GM18519 (cell line): Measurements from ENCODE around the gene LCMT1.
"Not testable (repeated sequence)": the region's sequence is repeated elsewhere in the genome, so short reads cannot be mapped to it uniquely, and the experiment has no call there.

Source experiments
- ATAC-seq: cut with Tn5 transposase; IDR thresholded peaks from one replicate; pipeline ENCODE4 v1.9.1; 2021; ENCODE audit warnings: mild to moderate bottlenecking, moderate library complexity; ENCODE audit not compliant: unreplicated experiment, low FRiP score

LCMT1 gene

DNA sequence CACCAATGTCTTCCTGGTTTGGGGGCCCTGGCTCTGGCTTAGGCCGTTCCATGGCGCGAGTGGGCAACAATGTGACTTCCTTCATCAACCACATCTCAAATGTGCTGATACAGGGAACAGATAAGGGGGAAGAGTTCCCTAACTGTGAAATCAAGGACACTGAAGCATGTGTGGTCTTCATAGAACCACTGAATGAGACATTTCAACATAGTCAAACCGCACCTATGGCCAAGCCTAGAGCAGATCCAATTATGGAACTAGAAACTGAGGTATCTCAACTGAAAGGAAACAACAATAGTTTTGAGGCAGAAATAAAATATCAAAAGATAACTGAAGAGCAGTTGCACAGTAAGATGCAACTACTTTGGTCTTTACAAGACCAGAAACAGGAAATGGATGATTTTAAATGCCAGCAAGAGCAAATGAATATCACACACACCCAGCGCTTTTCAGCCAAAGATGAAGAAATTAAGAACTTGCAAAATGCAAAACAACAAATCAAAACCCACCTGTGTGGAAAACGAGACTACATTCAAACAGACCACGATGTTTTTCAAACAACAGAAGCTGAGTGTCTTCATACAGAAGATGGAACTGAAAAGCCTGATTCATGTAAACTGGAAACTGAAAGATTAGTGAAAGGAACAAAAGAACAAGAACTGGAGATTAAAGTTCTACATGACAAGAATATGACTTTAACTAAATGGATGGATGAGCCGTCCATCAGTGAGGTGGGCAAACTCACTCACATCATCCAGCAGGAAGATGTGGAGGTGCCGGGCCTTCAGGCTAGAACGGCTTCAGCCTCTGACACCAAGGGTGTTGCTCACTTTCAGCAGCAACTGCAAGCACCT lies 18.1 kb upstream of the LCMT1 start:
- peak; percentile 54 for ATAC-seq

DNA sequence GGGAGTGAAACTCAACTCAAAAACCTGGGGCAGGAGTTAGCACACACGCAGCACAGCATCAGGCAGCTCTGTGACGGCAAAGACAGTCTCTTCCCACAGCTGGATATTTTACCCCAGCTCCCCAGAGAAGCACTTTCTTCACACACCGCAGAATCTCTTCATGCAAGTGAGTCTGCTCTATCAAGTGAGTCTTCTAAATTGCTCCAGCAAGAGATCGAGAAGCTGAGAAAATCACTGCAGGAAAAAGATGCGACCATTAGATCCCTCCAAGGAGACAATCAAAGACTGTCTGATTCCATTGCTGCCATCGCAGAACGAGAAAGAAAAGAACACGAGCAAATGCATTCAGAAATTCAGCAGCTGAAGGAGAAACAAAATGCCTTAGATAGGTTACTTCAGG lies 16.9 kb upstream of the LCMT1 start:
- ATAC-seq, result no peak

DNA sequence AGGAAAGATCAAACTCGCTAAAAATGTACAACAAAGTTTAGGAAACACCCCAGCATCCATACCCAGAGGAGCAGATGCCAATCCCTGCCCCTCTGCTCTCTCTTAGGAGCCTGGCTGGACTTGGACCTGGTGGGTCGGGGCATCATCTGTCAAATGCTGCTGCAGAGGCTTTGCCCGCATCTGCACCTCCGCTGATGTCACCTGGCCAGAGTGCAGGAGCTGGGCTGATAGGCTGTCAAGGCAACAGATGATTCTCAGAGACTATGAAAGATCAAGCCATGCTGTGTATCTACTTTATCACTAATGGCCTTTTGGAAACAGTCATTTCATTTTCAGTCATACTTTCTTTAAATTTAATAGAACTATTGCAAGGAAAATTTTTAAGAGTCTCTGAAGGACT lies 15.9 kb upstream of the LCMT1 start:
- no peak for ATAC-seq

DNA sequence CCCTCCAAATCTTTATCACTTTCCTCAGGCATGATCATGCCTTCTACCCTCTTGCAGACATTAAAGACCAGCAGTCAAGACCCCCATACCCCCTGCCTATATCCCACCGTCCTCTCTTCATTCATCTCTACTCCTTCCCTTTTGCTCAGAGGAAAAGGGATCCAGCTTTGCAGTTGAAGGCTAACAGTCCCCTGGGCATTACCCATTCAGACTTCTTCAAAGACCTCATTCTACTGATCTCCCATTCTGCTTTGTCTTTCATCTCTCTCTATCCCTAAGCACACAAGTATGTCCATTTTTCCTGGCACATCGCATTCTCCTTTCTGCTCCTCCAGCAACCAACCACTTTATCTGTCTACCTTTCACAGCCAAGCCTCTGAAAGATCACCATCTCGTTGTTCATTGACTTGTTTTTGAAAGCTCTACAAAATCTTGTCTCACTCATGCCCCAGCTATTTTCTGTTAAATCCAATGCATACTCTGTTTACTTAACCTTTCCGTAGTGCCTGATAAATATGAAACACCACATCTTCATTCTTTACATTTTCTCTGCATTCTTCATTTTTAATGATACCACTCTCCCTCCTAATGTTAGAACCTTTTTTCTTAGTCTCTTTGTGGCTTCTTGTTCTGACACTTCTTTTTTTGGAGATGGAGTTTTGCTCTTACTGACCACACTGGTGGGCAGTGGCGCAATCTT lies 14.1 kb upstream of the LCMT1 start:
- ATAC-seq, result no peak

DNA sequence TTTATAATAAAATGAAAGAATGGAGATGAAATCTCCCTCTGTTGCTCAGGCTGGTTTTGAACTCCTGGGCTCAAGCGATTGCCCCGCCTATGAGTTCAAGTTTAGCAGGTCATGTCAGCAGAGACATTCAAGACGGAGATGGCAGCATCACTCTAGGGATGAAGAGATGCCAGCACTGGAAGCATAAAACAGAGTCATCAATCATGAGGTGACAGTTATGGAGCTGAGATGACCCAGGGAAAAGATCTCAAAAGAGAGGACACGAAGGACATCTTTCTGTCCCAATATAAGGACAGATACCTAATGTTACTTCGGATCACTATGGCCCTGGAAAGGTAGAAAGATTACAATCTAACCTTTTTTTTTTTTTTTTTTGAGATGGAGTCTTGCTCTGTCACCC lies 11.0 kb upstream of the LCMT1 start:
- no peak for ATAC-seq

DNA sequence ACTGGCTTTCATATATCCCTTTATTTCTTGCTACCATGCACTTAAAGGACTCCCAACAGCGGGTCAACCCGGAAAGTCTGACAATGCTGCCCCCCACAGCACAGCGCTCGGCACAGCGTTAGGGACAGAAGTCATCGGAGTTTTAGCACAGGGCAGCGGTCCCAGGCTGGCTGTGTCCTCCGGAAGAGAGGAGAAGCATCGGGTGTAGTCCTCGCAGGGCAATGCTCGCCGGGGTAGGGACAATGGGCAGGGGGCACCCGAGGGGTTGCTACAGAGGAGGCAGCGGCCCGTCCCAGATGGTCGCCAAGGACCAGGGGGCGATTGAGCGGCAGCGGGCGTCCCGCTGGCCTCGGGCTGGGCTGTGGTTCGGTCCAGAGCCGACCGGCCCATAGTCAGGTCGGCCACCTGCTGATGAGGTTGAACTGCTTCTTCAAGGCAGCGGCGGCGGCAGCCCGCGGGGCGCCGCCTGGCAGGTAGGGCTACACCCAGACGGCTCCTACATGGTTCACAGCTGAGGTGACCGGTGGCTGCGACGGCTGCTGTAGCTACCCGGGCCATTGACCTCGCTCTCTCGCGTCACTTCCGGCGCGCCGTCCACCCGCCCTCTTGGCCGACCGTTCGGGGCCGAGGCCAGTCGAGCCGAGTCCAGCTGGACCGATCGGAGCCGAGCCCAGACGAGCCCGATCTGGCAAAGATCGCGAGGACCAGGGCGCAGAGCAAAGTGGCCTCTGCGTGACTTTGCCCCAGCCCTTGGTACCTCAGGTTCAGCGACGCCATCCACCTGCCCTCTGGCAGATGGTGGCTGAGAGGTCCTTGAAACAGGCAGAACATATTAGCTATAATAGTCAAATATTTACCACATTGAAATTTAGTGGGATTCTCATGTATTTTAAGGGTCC lies 4.7 kb upstream of the LCMT1 start:
- peak; percentile 34 for ATAC-seq

DNA sequence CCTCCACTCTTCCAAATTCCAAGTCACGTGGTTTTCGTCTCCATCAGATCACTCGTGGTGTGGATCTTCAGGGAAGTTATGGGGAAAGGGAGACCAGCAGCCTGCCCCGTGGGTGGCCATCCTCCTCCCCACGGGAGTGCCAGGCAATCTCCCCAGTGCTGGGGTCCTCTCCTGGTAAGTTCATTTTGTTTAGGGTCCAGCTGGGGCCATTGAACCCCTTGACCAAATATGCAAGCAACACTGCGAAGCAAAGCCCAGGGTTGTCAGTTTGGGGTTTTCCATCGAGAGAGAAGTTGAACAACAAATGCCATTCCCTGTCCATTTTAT lies 4.1 kb upstream of the LCMT1 start:
- ATAC-seq, result no peak

DNA sequence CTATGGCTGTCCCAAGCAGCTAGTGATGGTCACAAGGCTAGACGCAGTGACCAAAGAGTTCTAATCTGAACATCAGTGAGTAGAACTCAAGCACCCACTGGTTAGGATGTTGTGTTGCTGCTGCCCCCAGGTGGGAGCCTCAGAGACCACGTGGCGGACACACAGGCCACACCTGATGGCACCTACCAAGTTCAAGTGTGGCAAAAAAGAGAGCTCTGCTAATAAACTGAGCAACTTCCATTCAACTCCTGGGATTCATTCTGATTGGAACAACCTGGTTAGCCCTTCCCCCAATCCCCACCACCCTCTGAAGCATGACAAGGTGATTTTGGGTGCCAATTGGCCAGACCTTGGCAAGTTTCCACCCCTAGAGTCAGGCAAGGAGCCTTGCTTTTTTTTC lies 3.5 kb upstream of the LCMT1 start:
- no peak for ATAC-seq

DNA sequence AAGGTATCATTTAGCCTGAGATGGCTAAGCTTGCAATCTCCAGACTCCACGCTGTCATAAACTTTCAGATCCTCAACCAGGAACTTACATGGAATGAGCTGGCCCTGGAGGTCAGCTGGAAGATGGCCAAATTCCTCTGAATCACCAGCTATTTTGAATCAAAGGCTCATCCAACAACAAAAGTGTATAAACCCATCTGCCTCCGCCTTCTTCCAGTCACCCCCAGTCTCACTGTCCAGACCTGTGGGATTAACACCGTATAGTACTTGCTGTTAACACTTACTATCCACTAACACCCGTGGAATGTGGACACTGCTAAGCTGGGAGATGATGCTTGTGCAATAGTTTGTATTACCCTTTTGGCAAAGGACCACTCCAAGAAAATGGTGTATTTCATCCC lies 1.9 kb upstream of the LCMT1 start:
- ATAC-seq, result no peak

DNA sequence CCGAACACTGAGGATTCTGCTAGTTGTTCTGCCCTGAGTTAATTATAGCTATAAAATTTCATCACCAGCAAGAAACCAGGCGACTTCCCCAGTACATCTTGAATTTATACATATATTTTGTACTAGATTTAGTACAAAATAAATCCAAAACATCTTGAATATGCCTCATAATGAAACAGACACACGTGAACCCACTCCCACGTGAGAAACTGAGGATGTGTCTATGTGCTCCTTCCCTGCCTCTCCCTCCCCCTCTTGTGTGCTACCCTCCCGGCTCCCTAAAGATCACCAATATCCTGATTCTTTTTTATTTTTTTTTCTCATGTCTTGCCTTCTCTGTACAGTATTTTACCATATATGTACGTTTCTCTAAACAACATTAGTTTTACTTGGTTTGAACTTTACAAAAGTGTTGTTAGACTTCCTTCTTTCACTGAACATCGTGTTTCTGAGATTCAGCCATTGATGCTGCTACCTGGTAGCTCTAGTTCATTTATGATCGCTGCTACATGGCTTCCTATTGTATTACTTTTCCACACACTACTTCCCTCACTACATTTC lies 1.1 kb upstream of the LCMT1 start:
- ATAC-seq, result no peak

DNA sequence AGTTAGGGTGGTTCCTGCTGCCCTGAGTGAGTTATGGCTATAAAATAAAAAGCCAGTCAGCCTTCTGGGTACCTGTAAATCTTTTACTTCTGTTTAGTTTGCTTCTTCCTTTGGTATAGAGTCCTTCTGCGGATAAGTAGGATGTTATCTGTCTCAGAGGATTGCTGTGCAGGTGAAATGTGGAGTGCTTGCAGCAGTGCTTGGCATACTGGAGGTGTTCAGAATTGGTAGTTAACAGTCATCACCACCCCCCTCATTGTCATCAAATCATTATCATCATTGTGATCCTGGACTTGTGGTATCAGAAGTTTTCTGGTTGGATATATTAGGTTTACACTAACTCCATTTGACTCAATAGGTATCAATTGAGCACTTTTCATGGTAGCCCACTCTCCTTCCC lies 2.6 kb downstream of the LCMT1 start:
- ATAC-seq, result no peak

DNA sequence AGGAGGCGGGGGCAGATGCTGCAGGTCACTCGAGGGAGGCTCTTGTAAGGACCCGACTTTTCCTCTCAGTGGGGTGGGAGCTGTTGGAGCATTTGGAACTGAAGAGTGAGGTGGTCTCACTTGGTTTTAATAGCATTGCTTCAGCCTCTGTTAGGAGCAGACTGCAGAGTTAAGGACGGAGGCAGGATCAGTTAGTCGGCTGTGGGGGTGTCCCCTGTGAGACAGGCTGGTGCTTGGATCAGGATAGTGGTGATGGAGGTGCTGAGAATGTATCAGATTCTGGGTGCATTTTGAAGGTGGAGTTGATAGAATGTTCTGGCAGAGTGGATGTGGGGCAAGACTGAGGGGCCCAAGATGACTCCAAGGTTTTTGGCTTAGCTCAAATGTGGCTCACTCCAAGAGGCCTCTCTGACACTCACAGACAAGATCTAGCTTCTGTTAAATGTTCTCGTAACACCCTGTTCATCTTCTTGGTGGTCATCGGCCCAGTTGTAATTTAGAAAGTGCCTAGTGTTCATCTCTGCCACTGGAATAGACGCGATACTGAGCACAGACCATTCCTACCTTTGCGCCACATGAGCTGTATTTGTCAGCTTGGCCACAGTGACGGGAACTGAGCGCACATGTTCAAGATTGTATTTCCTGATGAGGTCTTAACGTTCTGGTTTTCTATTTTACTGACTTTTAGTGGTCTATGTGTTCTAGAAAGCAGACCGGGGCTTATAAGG lies 7.5 kb downstream of the LCMT1 start:
- ATAC-seq, result no peak

DNA sequence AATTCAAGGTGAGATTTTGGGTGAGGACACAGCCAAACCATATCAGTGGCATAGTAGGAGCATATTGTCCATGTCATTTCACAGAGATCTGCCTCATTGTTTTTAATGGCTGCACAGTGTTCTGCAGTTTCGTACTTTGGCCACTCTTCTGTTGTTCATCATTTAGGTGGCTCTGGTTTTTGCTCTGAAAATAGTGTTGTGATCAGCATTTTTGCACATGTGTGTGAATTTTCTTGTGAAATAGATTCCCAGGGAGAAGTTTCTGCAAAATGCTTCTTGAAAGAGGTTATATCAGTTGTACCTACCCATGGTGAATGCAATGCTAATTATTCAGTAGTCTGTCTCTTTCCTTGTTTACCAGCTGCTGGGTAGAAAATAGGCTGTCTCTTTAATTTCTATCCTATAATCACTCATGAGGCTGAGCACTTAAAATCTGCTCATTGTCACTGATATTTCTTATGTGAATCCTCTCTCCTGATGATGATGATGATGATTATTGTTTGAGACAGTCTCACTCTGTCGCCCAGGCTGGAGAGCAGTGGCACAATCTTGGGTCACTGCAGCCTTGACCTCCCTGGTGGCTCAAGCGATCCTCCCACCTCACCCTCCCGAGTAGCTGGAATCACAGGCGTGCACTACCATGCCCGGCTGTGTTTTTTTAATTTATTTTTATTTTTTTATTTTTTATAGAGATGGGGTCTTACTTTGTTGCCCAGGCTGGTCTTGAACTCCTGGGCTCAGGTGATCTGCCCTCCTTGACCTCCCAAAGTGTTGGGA lies 10.5 kb downstream of the LCMT1 start:
- no peak for ATAC-seq

DNA sequence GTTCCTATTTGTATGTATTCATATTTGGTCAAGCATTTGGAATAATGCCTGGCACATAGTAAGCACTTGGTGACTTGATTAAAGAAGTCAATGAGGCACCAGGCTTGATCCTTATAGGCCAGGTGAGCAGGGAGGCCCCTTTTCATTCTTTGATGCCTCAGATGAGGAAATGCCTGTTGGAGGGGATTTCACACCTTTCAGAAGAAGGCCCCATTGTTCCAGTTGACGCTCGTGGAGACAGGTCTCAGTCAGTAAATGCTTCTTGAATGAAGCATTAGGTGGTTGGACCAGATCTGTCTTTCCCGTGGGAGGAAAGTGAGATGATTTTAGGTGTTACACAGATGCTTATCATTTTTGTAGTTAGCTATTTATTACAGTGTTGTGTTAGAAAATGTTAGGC lies 13.0 kb downstream of the LCMT1 start:
- ATAC-seq, result no peak

DNA sequence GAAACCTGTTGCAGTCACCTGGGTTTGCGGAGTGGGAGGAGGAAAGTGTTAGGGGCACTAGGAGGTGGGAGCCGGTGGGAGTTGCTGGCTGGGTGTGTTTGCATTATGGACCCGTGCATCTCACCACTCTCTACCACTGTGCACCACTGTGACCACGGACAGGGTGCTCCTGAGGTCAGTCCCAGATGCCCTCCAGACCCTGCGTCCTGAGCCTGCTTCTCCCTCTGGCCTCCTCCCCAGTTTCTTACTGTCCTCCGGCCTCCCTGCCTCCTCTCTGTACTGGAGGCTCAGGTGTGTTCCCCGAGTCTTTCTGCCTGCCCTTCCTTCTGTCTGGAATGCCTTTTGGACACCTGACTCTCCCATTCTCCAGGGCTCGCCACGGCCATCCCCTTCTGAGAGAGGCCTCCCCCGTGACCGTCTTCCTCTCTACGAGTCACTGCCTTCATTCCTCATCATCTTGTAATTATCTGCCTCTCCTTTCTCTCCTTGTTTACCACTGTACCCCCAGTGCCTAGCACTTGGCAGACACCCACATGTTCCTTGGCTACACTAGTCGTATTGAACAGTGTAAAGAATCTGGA lies 14.6 kb downstream of the LCMT1 start:
- not testable (repeated sequence) for ATAC-seq

DNA sequence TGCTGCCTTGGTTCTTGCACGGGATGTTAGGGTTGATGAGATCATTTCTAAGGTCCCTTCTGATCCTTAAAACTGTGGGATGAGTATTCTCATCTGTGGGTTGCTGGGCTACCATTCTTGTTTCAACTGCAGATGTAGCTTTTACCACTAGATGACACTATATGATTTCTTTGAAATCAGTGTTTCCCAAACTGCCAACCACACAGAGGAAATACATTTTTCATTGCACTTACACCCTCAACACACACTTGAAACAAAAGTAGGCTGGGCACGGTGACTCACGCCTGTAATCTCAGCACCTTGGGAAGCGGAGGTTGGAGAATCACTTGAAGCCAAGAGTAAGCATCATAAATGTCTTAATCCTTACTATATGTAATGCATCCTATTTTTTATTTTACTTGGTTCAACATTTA lies 15.3 kb downstream of the LCMT1 start:
- ATAC-seq, result no peak

DNA sequence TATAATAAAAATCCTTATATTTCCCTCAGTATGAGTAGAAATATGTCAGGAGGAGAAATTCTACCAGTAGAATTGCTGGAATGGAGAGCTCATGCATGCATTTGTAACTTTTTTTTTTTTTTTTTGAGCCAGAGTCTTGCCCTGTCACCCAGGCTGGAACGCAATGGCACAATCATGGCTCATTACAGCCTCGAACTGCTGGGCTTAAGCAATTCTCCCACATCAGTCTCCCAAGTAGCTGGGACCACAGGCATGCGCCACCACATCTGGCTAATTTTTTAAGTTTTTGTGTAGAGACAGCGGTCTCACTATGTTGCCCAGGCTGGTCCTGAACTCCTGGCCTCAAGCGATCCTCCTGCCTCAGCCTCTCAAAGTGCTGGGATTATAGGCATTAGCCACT lies 21.2 kb downstream of the LCMT1 start:
- not testable (repeated sequence) for ATAC-seq

DNA sequence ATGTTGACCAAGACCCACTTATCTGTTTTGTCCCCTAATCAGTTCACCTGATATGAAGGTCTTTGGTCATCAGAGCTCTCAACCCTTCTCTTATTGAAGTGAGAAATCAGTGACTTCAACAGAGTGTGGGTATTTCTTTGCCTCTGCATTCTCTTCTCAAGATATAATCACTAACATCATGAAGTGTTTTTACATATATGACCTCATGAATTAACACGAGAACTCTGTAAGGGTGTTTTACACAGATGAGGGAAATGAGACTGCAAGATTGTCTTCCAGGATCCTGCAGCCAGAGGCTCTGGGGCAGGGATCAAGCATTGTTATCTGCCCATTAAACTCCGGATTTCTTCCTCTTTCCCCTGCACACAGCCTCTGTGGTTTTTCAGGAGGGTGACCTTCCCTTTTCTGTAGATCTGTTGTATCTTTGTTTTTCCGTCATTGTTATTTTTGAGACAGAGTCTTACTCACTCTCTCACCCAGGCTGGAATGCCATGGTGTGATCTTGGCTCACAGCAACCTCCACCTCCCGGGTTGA lies 22.7 kb downstream of the LCMT1 start:
- ATAC-seq, result no peak
